NCI-H1105 treated with DMSO at 0.1 percent for 48 hours (cell line): ENCODE results near the gene ELOVL1.
"Not testable (repeated sequence)": the region's sequence is repeated elsewhere in the genome, so short reads cannot be mapped to it uniquely, and the experiment has no call there.

Source experiments
- DNase-seq: peaks from one replicate; lab custom pipeline; 2025; lab: John Stamatoyannopoulos, UW

The ELOVL1 gene

DNA sequence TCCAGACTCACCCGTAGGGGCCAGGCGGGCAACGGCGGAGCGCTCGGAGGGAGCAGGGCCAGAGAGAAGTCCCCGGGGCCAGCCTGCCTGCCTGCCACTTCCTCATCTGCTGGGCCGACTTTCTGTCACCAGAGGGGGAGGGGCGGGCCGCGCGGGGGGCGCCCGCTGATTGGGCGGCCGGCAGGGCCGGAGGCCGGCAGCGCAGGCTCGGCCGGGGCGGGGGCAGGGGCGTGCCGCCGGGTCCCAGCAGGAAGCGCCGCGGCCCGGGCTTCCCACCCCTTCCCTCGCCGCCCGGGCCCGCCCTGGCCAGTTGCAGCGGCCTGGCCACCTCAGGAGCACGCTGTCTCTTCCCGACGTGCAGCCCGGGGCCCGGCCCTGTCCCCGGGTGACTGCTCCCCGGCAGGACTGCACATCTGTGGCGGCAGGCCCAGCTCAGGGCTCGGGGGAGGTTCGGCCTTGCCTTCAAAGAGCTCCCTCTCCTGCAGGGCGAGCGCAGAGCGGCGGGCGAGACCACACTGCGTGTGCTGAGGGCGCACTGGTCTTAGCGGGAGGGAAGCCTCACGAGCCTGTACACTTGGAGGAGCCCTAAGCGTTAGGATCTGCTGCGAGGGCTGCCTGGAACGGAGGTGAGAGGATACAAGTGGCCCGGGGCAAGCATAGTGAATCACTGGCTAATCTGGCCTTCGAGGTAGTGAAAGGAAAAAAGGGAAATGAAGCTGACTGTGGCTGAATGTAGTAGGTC, at the start of gene ELOVL1:
ELOVL1 (minus strand) TSS at position 108 of the 742 bp plus-strand sequence. CDS start 2,402 bp downstream, outside the sequence.
- peak; percentile 85 for DNase-seq

DNA sequence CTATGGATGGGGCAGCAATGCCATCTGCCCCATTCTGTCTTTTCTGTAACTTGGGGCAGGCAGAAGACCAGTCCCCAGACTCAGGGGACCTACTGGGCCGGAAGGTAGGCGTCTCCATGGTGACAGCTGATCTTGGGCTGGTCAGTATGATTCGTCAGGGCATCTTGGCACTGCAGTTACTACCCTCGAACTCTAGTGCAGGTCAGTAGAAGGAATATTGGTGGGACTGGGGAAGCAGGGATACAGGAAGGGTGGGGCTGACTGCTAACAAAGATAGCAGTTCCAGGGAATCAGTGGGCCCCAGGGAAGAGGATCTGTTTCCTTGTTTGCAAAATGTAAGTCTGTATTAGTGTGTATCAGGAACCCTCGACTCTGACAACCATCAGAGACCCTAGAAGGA, 48.1 kb upstream of the ELOVL1 start:
- DNase-seq: no peak

GRCh38 chr1:43414634-43415223, 46.9 kb upstream of the ELOVL1 start:
- DNase-seq: peak; percentile 25

- not testable (repeated sequence) for DNase-seq
These were observed 45.6 kb upstream of the ELOVL1 start for GRCh38 chr1:43413426-43413825.

DNA sequence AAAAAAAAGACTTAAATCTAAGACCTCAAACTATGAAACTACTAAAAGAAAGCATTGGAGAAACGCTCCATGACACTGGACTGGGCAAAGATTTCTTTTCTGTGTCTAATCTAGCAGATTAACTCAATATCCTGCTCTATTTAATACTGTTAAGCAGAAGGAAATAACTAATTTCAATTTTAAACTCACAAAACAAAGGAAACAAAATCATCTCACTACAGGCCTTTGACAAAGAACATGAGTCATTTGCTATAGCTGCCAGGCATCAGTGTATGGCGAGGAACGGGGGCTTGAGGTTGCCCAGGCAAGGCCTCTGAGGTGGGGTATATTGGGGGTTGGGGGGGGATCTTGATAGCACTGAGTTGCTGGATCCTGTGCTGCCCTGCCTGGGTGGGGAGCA, 42.8 kb upstream of the ELOVL1 start:
- DNase-seq: no peak

GRCh38 chr1:43405876-43406234, 38.0 kb upstream of the ELOVL1 start:
- DNase-seq: no peak

- no peak for DNase-seq
These were observed 37.5 kb upstream of the ELOVL1 start for GRCh38 chr1:43405219-43405875.

DNA sequence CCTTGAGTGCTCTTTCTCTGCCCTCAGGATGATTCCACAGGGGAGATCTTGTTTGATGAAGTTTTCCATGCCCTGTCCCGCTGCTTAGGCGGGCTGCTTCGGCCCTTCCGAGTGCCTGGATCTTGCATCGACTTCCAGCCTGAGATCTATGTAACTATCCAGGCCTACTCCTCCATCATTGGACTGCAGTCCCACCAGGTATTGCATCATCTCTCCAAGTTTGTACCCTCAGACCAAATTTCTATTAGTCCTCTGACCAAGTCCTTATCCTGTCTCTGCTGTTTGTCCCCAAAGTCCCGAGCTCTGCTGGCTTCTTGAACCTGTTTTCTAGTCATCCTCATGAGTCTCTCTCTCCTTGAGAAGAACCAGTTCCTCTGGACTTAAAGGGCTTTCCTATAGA, 36.5 kb upstream of the ELOVL1 start:
- no peak for DNase-seq

- no peak for DNase-seq
These were observed 34.5 kb upstream of the ELOVL1 start for GRCh38 chr1:43402089-43402865.

DNA sequence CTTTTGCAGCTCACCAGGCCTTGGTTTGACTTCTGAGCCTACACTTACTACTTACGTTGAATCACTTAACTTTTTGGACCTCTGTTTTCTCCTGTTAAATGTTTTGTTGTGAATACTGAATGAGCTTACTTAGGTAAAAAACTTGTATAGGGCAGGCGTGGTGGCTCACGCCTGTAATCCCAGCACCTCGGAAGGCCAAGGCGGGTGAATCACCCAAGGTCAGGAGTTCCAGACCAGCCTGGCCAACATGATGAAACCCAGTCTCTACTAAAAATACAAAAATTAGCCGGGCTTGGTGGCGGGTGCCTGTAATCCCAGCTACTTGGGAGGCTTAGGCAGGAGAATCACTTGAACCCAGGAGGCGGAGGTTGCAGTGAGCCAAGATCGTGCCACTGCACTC, 32.6 kb upstream of the ELOVL1 start:
- DNase-seq: not testable (repeated sequence)

DNA sequence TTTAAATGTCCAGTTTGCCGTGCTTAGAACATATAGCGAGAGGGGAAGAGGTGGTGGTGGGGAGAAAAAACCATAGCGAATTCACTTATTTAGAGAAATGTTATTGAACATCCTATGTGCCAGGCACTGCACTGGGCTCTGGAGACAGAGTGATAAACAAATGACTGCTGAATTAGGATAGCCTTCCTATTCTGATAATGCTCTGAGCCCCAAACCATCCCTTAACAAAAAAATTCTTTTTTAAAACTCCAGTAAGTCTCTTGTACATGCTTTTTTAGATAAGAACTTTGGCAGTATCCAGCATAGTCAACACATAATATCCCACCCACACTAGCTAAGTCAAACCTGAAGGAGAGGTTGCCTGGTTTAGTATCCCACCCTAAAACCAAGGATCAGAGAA, 30.4 kb upstream of the ELOVL1 start:
- no peak for DNase-seq

DNA sequence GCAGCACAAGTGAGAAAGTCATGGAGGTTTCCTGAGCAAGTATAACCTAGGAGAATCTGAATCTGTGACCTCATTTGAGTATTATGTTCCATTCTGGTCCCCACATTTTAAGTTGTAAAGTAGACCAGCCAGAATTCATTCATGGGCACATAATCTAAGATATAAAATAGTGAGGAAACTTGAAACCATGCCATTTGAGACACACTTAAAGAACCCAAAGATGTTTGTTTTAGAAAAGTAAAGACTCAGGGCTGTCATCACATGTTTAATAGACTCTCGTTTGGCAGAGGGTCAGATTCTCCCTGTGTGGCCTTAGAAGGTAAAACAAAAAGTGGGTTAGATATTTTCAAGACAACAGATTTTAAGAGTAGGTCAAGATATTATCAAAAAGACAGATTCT, 28.2 kb upstream of the ELOVL1 start:
- DNase-seq: no peak

DNA sequence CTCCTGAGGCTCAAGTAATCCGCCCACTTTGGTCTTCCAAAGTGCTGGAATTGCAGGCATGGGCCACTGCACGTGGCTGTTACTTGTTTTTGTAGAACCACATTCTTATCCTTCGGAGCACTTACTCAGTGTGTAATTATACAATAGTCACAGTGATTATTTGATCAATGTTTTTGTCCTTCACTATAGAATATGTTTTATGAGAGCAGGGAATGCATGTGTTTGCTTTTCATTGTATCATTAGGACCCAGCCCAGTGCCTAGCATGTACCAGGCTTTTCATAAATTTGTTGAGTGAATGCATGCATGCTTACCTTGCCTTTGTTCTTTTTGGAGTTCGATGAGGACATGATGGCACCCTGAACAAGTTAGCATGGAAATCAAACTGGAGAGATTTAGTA, 27.7 kb upstream of the ELOVL1 start:
- no peak for DNase-seq

DNA sequence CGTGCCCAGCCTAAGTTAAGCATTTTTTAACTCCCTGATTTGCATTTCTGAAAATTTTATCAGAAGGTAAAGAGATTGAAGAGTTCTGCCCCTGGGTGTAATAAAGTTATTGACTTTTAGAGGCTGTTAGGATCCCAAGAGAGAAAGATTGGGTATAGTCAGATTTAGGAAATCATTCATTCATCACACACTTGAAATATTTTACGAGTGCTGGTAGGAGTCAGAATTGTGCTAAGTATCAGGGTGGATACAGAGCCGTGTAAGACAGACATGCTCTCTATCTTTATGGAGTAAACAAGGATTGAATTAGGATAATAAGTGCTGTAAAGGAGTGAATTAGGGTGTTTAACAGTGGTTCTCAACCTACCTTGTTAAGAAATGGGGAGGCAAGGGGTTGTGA, 24.9 kb upstream of the ELOVL1 start:
- no peak for DNase-seq

DNA sequence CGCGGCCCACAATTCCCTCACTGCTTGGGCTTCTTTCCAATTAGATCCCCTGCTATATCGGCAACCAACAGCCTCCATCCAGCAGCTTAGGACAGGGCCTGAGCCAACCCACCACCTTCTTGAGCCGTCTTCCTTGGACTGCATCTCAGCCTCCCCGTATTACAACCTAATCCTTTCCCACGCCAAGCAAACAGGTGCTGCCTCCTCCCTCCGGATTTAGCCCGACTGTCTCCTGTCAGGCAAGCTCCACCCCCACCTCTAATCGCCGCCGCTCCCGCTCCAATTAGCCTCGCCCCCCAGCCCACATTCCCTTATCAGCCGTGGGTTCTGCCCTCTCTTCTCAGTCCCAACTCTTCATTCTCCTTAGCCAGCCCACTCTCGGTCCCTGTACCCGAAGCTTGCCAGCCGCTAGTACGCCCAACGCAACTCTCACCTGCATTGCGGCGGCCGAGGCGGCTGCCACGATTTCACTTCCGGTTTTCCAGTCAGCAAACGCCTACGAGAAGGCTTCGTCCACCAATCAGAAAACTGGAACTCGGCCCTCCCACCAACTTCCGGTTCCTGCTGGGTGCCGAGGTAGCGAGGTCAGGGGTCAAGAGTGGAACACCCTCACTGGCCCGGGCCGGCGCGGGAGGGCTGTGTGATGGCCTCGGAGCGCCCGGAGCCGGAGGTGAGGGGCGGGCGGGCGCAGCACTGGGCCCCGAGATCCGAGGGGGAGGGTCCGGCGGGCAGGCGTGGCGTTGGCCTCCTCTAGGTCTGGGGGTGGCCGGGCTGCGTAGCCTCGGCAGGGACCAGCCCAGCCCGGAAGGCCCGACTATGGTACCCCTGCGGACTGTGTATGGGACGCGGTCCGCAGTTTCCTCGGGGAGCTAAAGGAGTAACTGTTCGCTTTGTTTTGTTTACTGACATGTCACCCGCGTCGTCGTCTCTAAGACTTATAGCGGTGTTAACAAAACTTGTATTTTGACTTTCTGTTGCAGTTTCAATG, 21.8 kb upstream of the ELOVL1 start, which contains the start of the genes MED8 and SZT2:
MED8 (minus strand) TSS at position 475 of the 988 bp plus-strand sequence; CDS start at position 439, 36 bp downstream.
SZT2 (plus strand) TSS at position 574 of the 988 bp plus-strand sequence; CDS start at position 644, 70 bp downstream.
- DNase-seq: peak; percentile 95

GRCh38 chr1:43388613-43389012, 20.8 kb upstream of the ELOVL1 start:
- DNase-seq: no peak

- no peak for DNase-seq
These were observed 20.3 kb upstream of the ELOVL1 start for GRCh38 chr1:43387976-43388599.

GRCh38 chr1:43386676-43387075, 18.9 kb upstream of the ELOVL1 start:
- DNase-seq: no peak

DNA sequence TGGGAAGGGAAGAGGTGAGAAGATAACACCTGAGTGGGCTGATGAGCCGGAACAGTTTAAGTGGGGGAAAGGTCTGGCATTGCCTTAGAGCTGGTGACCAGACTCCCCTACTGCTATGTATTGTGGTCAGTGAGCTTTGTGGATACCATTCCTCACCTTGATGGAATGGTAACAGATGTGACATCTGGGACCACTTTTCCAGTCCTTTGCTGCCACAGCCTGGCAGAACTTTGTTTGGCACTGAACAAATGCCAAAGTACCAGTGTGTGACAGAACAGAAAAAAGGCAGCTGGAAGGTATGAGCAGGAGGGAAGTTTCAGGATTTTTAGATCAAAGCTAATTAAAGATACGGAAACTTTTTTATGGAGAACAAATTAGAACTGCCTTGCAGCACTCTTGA, 15.6 kb upstream of the ELOVL1 start:
- DNase-seq: no peak

- DNase-seq: peak; percentile 16
These were observed 14.4 kb upstream of the ELOVL1 start for GRCh38 chr1:43382027-43382779.
